Cerebellar nuclear complex (tissue), 1 donor: ENCODE results near the gene CYP4F8.
"Not testable (repeated sequence)": the region's sequence is repeated elsewhere in the genome, so short reads cannot be mapped to it uniquely, and the experiment has no call there.

Source experiments
- DNase-seq, 2 experiments: peaks; one replicate each; lab custom pipeline; 2025; lab: John Stamatoyannopoulos, UW

CYP4F8 gene

DNA sequence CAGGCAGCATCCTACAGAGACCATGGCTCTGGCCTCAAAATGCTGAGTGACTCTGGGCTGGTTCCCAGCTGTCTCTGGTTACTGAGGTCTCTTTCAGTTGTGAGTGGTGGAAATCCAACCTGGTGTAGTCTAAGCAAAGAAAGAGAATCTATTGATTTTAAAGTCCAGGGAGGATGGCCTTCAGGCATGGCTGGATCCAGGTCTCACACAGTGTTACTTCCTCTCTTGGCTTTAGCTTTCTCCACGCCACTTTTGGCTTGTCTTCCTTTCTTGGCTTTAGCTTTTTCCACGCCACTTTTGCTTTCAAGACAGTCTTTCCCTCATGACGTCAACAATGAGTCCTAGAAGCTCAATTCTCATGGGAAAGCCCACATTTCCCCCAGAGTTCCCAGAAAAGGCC is 29.8 kb downstream of the CYP4F8 start:
- no peak for DNase-seq

GRCh38 chr19:15649526-15649925 is 34.5 kb downstream of the CYP4F8 start:
- no peak for DNase-seq

GRCh38 chr19:15650123-15650522 is 35.1 kb downstream of the CYP4F8 start:
- not testable (repeated sequence) for DNase-seq

- DNase-seq = no peak
Observed at GRCh38 chr19:15651791-15652190, 36.8 kb downstream of the CYP4F8 start.

DNA sequence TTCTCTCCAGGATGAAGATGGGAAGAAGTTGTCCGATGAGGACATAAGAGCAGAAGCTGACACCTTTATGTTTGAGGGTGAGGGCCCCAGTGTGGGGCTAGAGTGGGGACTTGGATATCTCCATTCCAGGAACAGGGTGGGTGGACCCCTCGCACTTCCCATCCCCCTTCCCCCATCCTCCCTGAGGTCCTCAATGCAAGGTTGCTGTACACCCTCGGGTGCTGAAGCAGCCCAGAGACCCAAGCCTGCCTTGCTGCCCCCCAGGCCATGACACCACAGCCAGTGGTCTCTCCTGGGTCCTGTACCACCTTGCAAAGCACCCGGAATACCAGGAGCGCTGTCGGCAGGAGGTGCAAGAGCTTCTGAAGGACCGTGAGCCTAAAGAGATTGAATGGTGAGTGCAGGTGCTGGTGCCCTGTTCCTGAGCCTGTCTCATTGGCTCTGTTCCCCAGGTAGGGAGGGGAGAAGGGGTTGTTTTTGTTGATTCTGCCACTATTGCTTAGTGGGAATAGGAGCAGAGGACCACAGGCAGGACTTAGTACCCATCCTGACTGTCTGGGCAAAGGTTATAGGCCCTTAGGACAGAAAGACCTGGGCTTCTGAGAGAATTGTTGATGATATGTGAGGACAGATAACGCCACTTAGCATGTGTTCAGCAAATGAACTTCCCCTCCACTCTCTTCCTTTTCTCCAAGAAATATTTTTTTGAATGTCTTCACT is 37.7 kb downstream of the CYP4F8 start:
- DNase-seq = no peak

GRCh38 chr19:15656467-15656866 is 41.4 kb downstream of the CYP4F8 start:
- DNase-seq = no peak

DNA sequence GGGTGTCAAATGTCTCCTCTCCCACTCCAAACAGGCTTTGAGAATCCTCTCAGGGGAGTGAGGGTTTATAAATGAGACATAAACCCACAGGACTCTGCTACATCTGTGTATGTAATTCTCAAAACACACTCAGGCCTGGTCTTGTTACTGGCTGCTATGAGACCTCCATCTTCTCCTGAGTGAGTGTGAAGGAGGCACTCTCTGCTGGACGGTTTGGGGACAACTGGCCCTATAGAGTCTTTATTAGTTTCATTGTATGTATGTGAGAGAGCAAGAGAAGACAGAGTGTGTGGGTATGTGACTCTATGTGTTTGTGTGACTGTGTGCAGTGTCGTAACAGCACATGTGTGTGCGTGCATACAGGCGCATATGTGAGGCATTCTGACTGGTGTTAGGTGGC is 48.2 kb downstream of the CYP4F8 start:
- DNase-seq = no peak

GRCh38 chr19:15666186-15666585 is 51.2 kb downstream of the CYP4F8 start:
- DNase-seq = no peak

DNA sequence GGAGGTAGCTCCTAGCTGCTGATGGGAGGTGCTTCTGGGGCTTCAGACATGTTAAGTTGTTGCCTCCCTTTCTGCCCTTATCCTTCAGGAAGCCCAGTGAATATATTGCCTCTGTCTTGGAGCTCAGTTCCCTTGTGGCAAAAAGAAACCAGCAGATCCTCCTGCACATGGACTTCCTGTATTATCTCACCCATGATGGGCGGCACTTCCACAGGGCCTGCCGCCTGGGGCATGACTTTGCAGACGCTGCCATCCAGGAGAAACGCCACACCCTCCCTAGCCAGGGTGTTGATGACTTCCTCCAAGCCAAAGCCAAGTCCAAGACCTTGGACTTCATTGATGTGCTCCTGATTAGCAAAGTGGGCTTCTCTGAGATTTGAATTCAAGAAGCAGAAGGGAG is 51.9 kb downstream of the CYP4F8 start:
- no peak for DNase-seq

DNA sequence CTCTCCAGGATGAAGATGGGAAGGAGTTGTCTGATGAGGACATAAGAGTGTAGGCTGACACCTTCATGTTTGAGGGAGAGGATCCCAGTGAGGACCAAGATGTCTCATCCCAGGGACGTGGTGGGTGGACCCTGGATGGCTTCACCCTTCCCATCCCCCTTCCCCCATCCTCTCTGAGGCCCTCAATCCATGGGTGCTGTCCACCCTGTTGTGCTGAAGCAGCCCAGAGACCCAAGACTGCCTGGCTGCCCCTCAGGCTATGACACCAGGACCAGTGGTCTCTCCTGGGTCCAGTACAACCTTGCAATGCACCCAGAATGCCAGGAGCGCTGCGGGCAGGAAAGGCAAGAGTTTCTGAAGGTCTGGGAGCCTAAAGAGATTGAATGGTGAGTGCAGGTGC is 54.4 kb downstream of the CYP4F8 start:
- no peak for DNase-seq

GRCh38 chr19:15669891-15670290 is 54.9 kb downstream of the CYP4F8 start:
- no peak for DNase-seq

DNA sequence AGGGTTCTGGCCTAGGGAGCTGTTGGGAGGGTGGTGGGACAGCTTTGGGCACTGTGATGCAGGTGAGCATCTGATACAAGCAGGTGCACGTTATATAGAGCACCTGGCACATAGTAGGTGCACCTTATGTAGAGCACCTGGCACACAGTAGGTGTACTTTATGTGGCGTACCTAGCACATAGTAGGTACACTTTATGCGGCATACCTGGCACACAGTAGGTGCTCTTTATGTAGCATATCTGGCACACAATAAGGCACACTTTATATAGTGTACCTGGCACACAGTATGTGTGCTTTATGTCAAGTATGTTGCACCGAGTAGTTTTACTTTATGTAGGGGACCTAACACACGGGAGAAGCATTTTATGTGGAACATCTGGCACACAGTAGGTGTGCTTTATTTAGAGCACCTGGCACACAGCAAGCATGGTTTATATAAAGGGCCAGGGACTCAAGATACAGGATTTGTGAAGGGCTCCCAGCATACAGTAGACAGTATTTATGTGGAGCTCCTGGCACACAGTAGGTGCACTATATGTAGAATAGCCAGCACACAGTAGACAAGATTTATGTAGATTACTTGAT is 56.3 kb downstream of the CYP4F8 start:
- DNase-seq = no peak

DNA sequence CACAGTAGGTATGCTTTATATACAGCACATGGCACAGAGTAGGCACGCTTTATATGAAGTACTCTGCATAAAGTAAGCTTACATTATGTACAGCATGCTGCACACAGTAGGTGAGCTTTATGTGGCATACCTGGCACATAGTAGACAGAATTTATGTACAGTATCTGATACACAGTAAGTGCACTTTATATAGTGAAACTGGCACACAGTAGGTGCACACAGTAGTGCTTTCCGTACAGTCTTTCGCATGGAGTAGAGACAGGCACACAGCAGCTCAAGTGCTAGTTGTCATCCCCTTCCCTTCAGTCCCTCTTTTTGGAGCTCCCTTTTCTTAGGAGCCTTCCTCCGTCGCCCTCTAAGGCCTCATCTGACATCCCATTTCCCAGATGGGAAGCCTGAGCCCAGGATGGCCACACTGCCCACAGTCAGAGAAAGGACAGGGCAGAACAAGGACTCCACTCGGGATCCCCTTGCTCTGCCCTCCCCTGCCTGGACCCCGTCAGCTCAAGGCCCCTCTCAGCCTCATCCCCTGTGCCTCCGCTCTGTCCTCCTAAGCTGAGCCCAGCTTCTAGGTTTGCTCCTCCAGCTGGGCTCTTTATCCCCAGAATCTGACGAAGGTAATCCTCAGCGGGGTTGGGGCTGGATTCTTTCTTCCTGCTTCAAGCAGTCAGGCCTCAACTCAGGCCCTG is 57.0 kb downstream of the CYP4F8 start:
- no peak for DNase-seq

DNA sequence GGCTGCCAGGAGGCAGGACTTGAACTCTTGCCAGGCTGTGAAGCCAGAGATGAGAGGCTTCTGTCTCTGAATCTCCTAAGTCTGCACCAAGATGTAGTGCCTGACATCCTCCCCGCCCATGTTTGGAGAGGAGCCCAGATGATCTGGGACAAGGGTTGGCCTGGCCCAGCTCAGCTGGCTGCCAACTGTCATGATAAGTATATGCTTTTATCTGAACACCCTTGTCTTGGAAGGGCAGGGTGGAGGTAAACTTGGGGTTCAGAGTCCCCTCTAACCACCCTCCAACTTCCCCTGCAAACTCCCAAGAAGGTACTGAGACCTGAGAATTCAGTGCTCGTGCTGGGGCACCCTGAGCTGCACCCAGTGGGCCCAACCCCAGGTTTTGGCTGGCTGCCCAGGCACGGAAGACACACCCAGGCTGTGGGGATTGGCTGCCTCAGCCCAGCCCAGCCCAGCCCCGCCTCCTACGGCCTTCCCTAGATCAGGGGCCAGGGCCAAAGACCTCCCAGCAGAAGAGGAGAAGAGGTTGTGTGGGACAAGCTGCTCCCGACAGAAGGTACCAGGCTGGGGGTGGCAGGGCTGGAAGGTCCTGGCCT is 57.7 kb downstream of the CYP4F8 start, which contains the start of gene CYP4F12:
TSS of gene CYP4F12 (plus strand) at position 508 of the 596 bp plus-strand sequence. CDS start 443 bp downstream, outside the sequence.
- DNase-seq = no peak

DNA sequence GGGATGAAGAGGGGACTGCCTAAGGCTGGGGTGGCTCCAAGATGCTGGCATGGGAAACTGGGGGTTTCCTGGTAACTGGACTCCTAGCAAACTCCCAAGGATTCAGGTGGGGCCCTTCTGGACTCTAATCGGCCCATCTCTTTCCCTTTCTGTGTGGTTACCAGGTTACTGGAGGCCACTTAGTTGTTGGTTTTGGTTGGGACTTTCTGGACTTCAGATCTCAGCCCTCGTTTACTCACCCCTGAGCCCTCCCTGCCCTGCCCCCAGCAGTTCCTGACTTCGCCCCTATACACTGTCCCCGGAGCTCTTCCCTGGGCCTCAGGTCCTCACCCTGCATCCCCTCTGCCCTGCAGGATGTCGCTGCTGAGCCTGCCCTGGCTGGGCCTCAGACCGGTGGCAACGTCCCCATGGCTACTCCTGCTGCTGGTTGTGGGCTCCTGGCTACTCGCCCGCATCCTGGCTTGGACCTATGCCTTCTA is 58.2 kb downstream of the CYP4F8 start:
- no peak for DNase-seq

DNA sequence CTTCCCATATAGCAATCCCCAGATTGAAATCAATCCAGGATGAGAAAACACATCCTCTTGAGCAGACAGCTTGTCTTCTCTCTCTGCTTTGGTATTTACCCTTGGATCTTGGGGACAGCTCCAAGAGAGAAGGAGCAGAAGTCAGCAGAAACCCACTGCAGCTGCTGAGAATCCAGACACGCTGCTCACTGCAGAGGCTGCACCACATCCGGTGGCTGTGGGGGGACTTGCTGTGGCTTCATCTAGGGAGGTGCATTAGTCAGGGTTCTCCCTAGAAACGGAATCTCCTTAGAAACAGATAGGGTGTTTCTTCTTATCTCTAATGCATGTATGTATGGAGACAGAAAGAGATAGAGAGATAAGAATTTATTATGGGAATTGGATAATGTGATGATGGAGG is 60.5 kb downstream of the CYP4F8 start:
- no peak for DNase-seq

- no peak for DNase-seq
Observed at GRCh38 chr19:15679089-15679488, 64.1 kb downstream of the CYP4F8 start.

DNA sequence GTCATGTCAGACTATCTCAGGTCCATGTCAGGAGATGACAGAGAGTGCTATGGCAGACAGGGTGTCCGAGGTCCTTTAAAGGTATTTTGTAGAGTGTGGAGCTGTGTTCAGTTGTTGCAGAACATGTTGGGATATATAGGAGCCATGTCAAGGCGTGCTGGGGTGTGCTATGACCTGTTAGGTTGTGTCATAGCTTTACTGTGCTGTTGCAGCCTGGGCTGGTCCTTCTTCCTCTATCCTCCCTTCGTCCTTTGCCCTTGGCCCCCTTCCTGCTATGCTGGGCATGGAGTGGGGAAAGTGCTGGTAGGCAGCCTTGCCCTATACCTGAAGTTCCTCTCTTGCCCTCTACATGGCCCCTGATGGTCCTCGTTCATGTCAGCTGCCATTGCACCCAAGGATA is 64.8 kb downstream of the CYP4F8 start:
- DNase-seq = not testable (repeated sequence)
